GM15510 (cell line): Measurements from ENCODE around the gene PDIA4.

Source experiments
- POLR2A ChIP-seq: IDR thresholded peaks from 3 replicates; pipeline ENCODE4 v1.6.1; 2011; ENCODE audit warnings: borderline replicate concordance; ENCODE audit not compliant: insufficient read length; ENCODE audit errors: extremely low read depth

Gene PDIA4

GRCh38 chr7:148964483-148965267 lies 63.6 kb downstream of the PDIA4 start:
- TF ChIP-seq POLR2A = no peak

DNA sequence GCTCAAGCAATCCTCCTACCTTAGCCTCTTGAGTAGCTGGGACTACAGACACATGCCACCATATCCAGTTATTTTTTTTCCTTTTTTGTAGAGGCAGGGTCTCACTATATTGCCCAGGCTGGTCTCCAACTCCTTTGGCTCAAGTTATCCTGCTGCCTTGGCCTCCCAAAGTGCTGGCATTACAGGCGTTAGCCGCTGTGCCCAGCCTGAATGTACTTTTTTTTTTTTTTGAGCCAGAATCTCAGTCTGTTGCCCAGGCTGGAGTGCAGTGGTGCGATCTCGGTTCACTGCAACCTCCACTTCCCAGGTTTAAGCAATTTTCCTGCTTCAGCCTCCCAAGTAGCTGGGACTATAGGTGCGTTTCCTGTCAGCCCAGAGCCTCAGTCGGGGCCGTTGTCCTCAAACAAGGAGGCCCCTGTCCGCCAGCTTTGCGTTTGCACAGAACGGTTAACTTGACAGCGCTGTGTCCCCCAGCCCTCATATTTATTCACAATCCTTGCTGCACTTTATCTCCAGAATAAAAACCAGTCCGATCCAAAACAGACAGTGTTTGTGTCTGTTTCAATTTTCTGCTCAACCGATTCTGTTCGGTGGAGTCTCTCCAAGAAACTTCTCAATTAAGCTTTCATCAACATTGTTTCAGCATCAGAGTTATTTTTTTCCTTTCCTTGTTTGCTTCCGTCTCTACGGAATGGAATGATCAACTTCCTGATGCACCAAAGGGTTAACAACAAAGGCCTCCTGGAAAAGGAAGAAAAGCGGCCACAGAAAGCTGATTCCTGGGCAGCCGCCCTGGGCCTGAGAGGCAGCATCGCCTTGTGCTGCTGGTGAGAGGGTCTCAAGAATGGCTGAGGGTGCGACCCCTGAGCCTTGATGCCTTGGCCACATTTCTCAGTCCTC lies 64.5 kb downstream of the PDIA4 start:
- TF ChIP-seq POLR2A = no peak

- TF ChIP-seq POLR2A = no peak
These were observed 65.3 kb downstream of the PDIA4 start for GRCh38 chr7:148962823-148963582.

- TF ChIP-seq POLR2A = no peak
These were observed 65.9 kb downstream of the PDIA4 start for GRCh38 chr7:148962440-148962822.

DNA sequence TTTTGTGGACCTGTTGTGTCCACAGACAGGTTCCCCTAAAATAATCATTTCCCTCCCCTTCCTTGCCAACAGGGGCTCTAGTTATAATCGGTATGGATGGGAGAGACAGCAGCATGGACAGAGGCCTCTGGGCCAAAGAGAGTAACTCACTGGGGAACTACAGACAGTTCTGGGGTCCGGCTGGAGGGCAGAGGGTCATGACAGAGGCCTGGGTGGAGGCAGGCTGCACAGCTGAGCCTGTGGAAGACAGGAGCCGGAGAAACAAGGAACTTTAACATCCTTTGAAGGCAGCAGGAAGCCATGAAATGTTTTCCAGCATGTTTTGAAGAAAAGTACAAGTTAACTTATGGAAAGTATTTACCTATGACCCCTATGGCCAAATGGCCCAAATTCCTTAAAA lies 68.6 kb downstream of the PDIA4 start:
- TF ChIP-seq POLR2A = no peak

GRCh38 chr7:148958061-148958460 lies 70.2 kb downstream of the PDIA4 start:
- no peak for TF ChIP-seq POLR2A

GRCh38 chr7:148954766-148955165 lies 73.5 kb downstream of the PDIA4 start:
- no peak for TF ChIP-seq POLR2A

DNA sequence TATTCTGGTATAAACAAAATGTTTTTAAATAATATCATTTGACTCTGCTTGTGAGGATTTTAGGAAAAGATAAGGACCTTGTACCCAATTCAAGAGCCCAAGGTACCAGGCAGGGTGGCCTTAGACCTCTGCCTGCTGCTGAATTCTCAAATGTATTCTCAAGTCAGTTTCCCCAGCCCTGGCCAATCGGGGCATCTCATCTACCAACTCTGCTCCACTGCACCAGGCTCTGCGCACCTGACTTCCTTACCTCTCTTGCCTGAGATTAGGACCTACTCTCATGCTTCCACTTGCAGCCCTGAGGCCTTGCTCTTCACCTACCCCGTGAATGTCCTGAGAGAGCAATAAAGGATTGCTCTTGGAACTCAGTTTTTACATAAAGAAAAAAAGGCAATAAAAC lies 74.6 kb downstream of the PDIA4 start:
- TF ChIP-seq POLR2A = no peak
